KOPT-K1 (cell line): ENCODE results near the gene CDKN2B-AS1.

Experiments
- H3K27ac ChIP-seq: fragments of 200-600 bp; sonication (generic); 2 replicates; pipeline ENCODE4 v1.5.1; 2016; ENCODE audit warnings: antibody characterized with exemption, mild to moderate bottlenecking, low read depth, low read length; ENCODE audit not compliant: poor library complexity, severe bottlenecking
- H3K36me3 ChIP-seq: fragments of 200-600 bp; sonication (generic); 2 replicates; pipeline ENCODE4 v1.5.1; 2017; ENCODE audit warnings: antibody characterized with exemption, mild to moderate bottlenecking, low read length, moderate library complexity; ENCODE audit not compliant: insufficient read depth
- H3K9me3 ChIP-seq: fragments of 200-600 bp; sonication (generic); 2 replicates; pipeline ENCODE4 v1.5.1; 2017; ENCODE audit warnings: antibody characterized with exemption, low read length, mild to moderate bottlenecking; ENCODE audit not compliant: insufficient read depth, poor library complexity, severe bottlenecking

Gene CDKN2B-AS1

GRCh38 chr9:21991072-21991959 is 3.3 kb upstream of the CDKN2B-AS1 start:
- Histone ChIP-seq H3K36me3 (peaks cover 10% of the 10 kb centered on the region; the same call in 1 of the 2 replicates), H3K27ac (peak overlapping the region; percentile 69), H3K9me3 (no peaks in the 10 kb centered on the region)

GRCh38 chr9:21993007-21993406 is 1.6 kb upstream of the CDKN2B-AS1 start:
- Histone ChIP-seq H3K9me3 (no peaks in the 10 kb centered on the region), H3K36me3 (peaks cover 10% of the 10 kb centered on the region; the same call in 1 of the 2 replicates), H3K27ac (peak overlapping the region; percentile 73)

GRCh38 chr9:21993893-21994555 is 567 bp upstream of the CDKN2B-AS1 start, which contains the start of gene CDKN2A:
CDKN2A (minus strand) TSS chr9:21994392.
- H3K27ac ChIP-seq: peak within 1 kb of the TSS; percentile 73
- no peaks in the 10 kb centered on the region for H3K9me3 ChIP-seq

GRCh38 chr9:21995006-21995665 is 545 bp downstream of the CDKN2B-AS1 start:
- Histone ChIP-seq H3K36me3 (peaks cover 1% of the 10 kb centered on the region; the same call in 1 of the 2 replicates), H3K27ac (no peak overlapping the region), H3K9me3 (no peaks in the 10 kb centered on the region)

More at GRCh38 chr9:21993893-21994555, 567 bp upstream of the CDKN2B-AS1 start, which contains the start of gene CDKN2A:
- H3K36me3 ChIP-seq: peaks cover 10% of the 10 kb centered on the region; the same call in 1 of the 2 replicates

GRCh38 chr9:21995666-21996398 is 1.2 kb downstream of the CDKN2B-AS1 start:
- no peaks in the 10 kb centered on the region for H3K9me3 ChIP-seq
- no peaks in the 10 kb centered on the region for H3K36me3 ChIP-seq
- H3K27ac ChIP-seq: no peak overlapping the region

- Histone ChIP-seq H3K36me3 (no peaks in the 10 kb centered on the region), H3K27ac (no peak overlapping the region), H3K9me3 (no peaks in the 10 kb centered on the region)
Measured at GRCh38 chr9:21996438-21996837, 1.8 kb downstream of the CDKN2B-AS1 start.

GRCh38 chr9:21996858-21997257 is 2.3 kb downstream of the CDKN2B-AS1 start:
- H3K36me3 ChIP-seq: no peaks in the 10 kb centered on the region
- no peaks in the 10 kb centered on the region for H3K9me3 ChIP-seq
- H3K27ac ChIP-seq: no peak overlapping the region

- no peaks in the 10 kb centered on the region for H3K9me3 ChIP-seq
- H3K27ac ChIP-seq: no peak overlapping the region
- no peaks in the 10 kb centered on the region for H3K36me3 ChIP-seq
Measured at GRCh38 chr9:21997480-21997879, 2.9 kb downstream of the CDKN2B-AS1 start.

- H3K36me3 ChIP-seq: no peaks in the 10 kb centered on the region
- no peak overlapping the region for H3K27ac ChIP-seq
- H3K9me3 ChIP-seq: no peaks in the 10 kb centered on the region
Measured at GRCh38 chr9:21998026-21998425, 3.4 kb downstream of the CDKN2B-AS1 start.

- no peak overlapping the region for H3K27ac ChIP-seq
- no peaks in the 10 kb centered on the region for H3K36me3 ChIP-seq
- no peaks in the 10 kb centered on the region for H3K9me3 ChIP-seq
Measured at GRCh38 chr9:22002038-22002437, 7.4 kb downstream of the CDKN2B-AS1 start.

GRCh38 chr9:22005021-22005701 is 10.6 kb downstream of the CDKN2B-AS1 start:
- H3K27ac ChIP-seq: no peak overlapping the region

GRCh38 chr9:22005702-22006606 is 11.4 kb downstream of the CDKN2B-AS1 start:
- no peaks in the 10 kb centered on the region for H3K36me3 ChIP-seq
- no peaks in the 10 kb centered on the region for H3K9me3 ChIP-seq
- no peak overlapping the region for H3K27ac ChIP-seq

More at GRCh38 chr9:22005021-22005701, 10.6 kb downstream of the CDKN2B-AS1 start:
- no peaks in the 10 kb centered on the region for H3K36me3 ChIP-seq
- no peaks in the 10 kb centered on the region for H3K9me3 ChIP-seq

- Histone ChIP-seq H3K9me3 (no peaks in the 10 kb centered on the region), H3K36me3 (no peaks in the 10 kb centered on the region), H3K27ac (peak overlapping the region; percentile 43)
Measured at GRCh38 chr9:22008384-22008716, 13.8 kb downstream of the CDKN2B-AS1 start.
